Measurements from ENCODE around the gene HTRA3.

GRCh38 chr4:8270912-8271815 is 1.6 kb downstream of the HTRA3 start:
- TF ChIP-seq POLR2AphosphoS5 (IDR thresholded peaks at IDR 0.05) (no peak), POLR2A (IDR thresholded peaks at IDR 0.05) (no peak)
- TF ChIP-seq, protein P1, sequence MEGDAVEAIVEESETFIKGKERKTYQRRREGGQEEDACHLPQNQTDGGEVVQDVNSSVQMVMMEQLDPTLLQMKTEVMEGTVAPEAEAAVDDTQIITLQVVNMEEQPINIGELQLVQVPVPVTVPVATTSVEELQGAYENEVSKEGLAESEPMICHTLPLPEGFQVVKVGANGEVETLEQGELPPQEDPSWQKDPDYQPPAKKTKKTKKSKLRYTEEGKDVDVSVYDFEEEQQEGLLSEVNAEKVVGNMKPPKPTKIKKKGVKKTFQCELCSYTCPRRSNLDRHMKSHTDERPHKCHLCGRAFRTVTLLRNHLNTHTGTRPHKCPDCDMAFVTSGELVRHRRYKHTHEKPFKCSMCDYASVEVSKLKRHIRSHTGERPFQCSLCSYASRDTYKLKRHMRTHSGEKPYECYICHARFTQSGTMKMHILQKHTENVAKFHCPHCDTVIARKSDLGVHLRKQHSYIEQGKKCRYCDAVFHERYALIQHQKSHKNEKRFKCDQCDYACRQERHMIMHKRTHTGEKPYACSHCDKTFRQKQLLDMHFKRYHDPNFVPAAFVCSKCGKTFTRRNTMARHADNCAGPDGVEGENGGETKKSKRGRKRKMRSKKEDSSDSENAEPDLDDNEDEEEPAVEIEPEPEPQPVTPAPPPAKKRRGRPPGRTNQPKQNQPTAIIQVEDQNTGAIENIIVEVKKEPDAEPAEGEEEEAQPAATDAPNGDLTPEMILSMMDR (IDR thresholded peaks at IDR 0.05) = no peak
